ENCODE results near the gene RAB42.
"Not testable (repeated sequence)": the region's sequence is repeated elsewhere in the genome, so short reads cannot be mapped to it uniquely, and the experiment has no call there.

RAB42 gene

GRCh38 chr1:28577738-28578536 is 14.1 kb upstream of the RAB42 start:
- DNase-seq, result no peak
- no peak for TF ChIP-seq GATA1 (IDR thresholded peaks at IDR 0.05; ENCODE audit: low read depth, low read length)
- TF ChIP-seq POLR2A (IDR thresholded peaks at IDR 0.05; ENCODE audit: low read length), result peak; percentile 3

GRCh38 chr1:28578696-28579218 is 13.3 kb upstream of the RAB42 start:
- TF ChIP-seq POLR2A (IDR thresholded peaks at IDR 0.05; ENCODE audit: low read length) (no peak), GATA1 (IDR thresholded peaks at IDR 0.05; ENCODE audit: low read depth, low read length) (no peak)
- DNase-seq, result no peak

DNA sequence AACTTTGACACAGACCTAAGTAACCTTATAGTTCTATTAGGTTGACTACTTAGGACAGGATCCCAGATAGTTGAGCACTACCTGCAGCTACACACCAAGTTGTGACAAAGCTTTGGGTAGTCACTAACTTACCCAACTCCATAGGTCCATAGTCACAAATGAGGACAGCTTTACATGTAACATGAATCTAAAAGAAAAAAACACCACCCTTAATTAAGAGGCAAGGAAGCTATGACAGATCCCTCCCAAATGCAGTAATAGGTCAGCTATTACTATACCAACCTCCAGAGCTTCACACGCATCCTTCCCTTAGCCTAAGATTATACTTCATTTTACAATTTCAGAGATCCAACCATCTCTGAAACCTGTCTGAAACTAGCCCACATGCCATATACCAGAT is 12.7 kb upstream of the RAB42 start:
- DNase-seq, result no peak
- TF ChIP-seq POLR2A (IDR thresholded peaks at IDR 0.05; ENCODE audit: low read length) (no peak), GATA1 (IDR thresholded peaks at IDR 0.05; ENCODE audit: low read depth, low read length) (no peak)

DNA sequence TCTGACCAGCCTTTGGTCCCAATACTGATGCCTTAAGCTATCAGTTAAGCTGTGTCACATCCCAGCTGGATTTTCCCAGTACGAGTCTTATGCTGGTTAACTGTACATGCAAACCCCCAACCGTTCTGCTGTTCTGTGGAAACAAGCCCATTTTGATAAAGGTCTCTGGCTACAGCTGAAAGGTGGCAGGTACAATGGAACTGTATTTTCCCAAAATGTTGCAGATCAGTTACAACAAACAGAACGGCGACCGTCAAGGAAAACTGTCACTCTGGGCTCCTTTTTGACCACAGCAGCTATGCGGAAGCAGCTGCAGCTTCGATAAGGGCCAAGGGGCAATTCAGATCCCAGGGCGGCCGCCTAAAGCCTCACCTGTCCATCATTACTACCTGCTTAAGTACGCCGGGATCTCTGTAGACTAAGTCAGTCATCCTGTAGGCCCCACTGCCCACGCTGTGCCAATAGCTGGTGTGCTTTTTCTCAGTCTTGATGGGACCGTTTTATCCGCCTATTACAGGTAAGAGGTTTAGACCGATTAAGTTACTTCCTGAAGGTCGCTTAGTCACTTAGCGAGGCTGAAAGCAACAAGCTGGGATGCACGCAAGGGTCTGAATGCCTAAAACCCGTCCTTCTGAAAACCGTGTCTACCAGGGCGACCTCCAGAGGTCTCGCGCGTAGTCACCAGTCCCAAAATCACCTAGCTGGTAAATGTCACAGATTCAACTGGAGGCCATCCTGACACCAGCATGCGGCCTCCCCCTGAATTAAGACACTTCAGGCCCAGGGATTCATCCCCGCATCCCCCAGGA is 11.1 kb upstream of the RAB42 start:
- DNase-seq, result peak in 1 of 2 experiments; percentile 87
- TF ChIP-seq POLR2A (IDR thresholded peaks at IDR 0.05; ENCODE audit: low read length) (no peak), GATA1 (IDR thresholded peaks at IDR 0.05; ENCODE audit: low read depth, low read length) (no peak)

- DNase-seq, result peak; percentile 96 to 97
- TF ChIP-seq GATA1 (IDR thresholded peaks at IDR 0.05; ENCODE audit: low read depth, low read length) (no peak), POLR2A (IDR thresholded peaks at IDR 0.05; ENCODE audit: low read length) (peak; percentile 100)
Measured at GRCh38 chr1:28581531-28582247, 10.4 kb upstream of the RAB42 start.

- TF ChIP-seq GATA1 (IDR thresholded peaks at IDR 0.05; ENCODE audit: low read depth, low read length) (no peak), POLR2A (IDR thresholded peaks at IDR 0.05; ENCODE audit: low read length) (no peak)
- no peak for DNase-seq
Measured at GRCh38 chr1:28582248-28582615, 9.8 kb upstream of the RAB42 start.

GRCh38 chr1:28586585-28587391 is 5.3 kb upstream of the RAB42 start:
- DNase-seq, result not testable (repeated sequence)

GRCh38 chr1:28592321-28593071 is 431 bp downstream of the RAB42 start:
- TF ChIP-seq GATA1 (IDR thresholded peaks at IDR 0.05; ENCODE audit: low read depth, low read length) (no peak), POLR2A (IDR thresholded peaks at IDR 0.05; ENCODE audit: low read length) (no peak)
- DNase-seq, result peak in 1 of 2 experiments; percentile 38

GRCh38 chr1:28593988-28594356 is 1.9 kb downstream of the RAB42 start:
- DNase-seq, result not testable (repeated sequence)

DNA sequence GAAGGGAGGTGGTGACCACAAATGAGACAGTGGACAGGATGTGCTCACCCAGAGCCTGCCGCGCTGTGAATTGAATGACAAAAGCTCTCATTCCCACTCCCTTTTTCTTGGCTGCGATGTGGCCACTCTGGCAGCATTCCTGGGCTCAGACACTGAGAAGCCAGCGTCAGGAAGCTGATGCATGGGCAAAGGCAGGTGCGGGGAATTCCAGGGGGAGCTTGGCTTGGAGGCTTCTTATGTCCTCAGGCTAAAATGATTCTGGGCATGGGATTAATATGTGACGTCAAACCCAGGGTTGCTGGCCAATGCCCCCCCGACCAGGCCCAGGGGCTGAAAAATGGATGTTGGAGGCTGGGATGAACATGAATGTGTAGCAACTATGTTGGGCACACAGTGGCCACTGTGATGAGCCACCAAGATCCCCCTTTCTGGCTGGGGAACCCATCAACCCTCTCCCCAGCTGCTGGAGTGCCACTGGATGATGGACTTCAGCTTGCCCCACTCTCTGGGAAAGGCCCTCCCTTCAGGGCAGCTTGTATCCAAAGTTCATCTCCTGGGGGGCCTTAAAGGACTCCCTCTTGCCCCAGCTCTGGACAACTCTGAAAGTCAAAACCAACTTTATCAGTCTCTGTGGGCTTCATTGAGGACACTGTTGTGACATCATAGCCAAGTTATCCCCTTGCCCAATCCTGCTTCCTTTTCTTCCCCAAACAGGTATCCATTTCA is 2.8 kb downstream of the RAB42 start:
- not testable (repeated sequence) for DNase-seq

- no peak for TF ChIP-seq GATA1 (IDR thresholded peaks at IDR 0.05; ENCODE audit: low read depth, low read length)
- no peak for TF ChIP-seq POLR2A (IDR thresholded peaks at IDR 0.05; ENCODE audit: low read length)
- no peak for DNase-seq
Measured at GRCh38 chr1:28595412-28596191, 3.5 kb downstream of the RAB42 start.

GRCh38 chr1:28596276-28596675 is 4.2 kb downstream of the RAB42 start:
- not testable (repeated sequence) for DNase-seq
